HFF-Myc (cell line): ENCODE results near the gene TNIP2.
"Not testable (repeated sequence)": the region's sequence is repeated elsewhere in the genome, so short reads cannot be mapped to it uniquely, and the experiment has no call there.

Experiments
- DNase-seq: peaks from one replicate; pipeline ENCODE4 v3.0.0-alpha.2; 2011; ENCODE audit warnings: low read depth; ENCODE audit errors: extremely low read depth
- H3K4me3 ChIP-seq: replicated peaks from 2 replicates; pipeline ENCODE4 v1.5.1; 2011; ENCODE audit warnings: low read depth, mild to moderate bottlenecking, control low read depth, low read length
- CTCF ChIP-seq: IDR thresholded peaks from 2 replicates; pipeline ENCODE4 v1.5.1; 2012; ENCODE audit warnings: mild to moderate bottlenecking, low read depth, low read length, control low read depth; ENCODE audit errors: missing control alignments

The TNIP2 gene

GRCh38 chr4:2742081-2742822, 13.9 kb downstream of the TNIP2 start:
- no peak overlapping the region for H3K4me3 ChIP-seq
- no peak for TF ChIP-seq CTCF
- DNase-seq = no peak

- H3K4me3 ChIP-seq = no peak overlapping the region
- no peak for TF ChIP-seq CTCF
- DNase-seq = no peak
Measured at GRCh38 chr4:2741626-2742025, 14.5 kb downstream of the TNIP2 start.

GRCh38 chr4:2738296-2738695, 17.8 kb downstream of the TNIP2 start:
- DNase-seq, H3K4me3 ChIP-seq: not testable (repeated sequence)

GRCh38 chr4:2735869-2736268, 20.3 kb downstream of the TNIP2 start:
- H3K4me3 ChIP-seq = no peak overlapping the region
- TF ChIP-seq CTCF = no peak
- no peak for DNase-seq

GRCh38 chr4:2734612-2735011, 21.5 kb downstream of the TNIP2 start:
- no peak for DNase-seq
- TF ChIP-seq CTCF = no peak
- H3K4me3 ChIP-seq = no peak overlapping the region

- DNase-seq = no peak
- no peak for TF ChIP-seq CTCF
- no peak overlapping the region for H3K4me3 ChIP-seq
Measured at GRCh38 chr4:2733844-2734574, 22.1 kb downstream of the TNIP2 start.

- no peak overlapping the region for H3K4me3 ChIP-seq
- TF ChIP-seq CTCF = no peak
Measured at GRCh38 chr4:2733001-2733843, 22.9 kb downstream of the TNIP2 start.

More at GRCh38 chr4:2733001-2733843, 22.9 kb downstream of the TNIP2 start:
- no peak for DNase-seq
